ENCODE data around the gene NRSN2. TPM values are rescaled to one million over a fixed set of nuclear protein-coding genes. Genes with fewer than 3 reads are reported as not detected.

Gene NRSN2
- total and polyA plus RNA-seq, 2 donors (not counting 3 experiments of a cell fraction or from before 2014, with no cell fraction given): 36.9 to 64.1 TPM

GRCh38 chr20:383889-384288 is 37.0 kb downstream of the NRSN2 start:
- peaks cover 43% of the 10 kb centered on the region for H3K79me2 ChIP-seq (ENCODE audit: control insufficient read depth, insufficient read depth, low read length)
- intact Hi-C loops (cut with micrococcal nuclease): loop anchor here (2.0 kb wide), 1 partner anchor 25 kb away; the partner anchor contains the start of gene RBCK1
- TF ChIP-seq POLR2AphosphoS5 (IDR thresholded peaks at IDR 0.05; ENCODE audit: insufficient read depth, low read depth, low read length): no peak
- no peak for TF ChIP-seq JUN (IDR thresholded peaks at IDR 0.05; ENCODE audit: borderline replicate concordance, insufficient read depth, insufficient read length, low read depth)
- no peak for TF ChIP-seq EZH2 (IDR thresholded peaks at IDR 0.05; ENCODE audit: borderline replicate concordance, low read depth, low read length, severe bottlenecking)
- no peak for TF ChIP-seq GATA2 (IDR thresholded peaks at IDR 0.05; ENCODE audit: insufficient read depth, insufficient read length, low read depth, low read length)
- no peak for TF ChIP-seq FOS (IDR thresholded peaks at IDR 0.05; ENCODE audit: borderline replicate concordance, insufficient read depth, low read length)
- no peak for TF ChIP-seq MYC (IDR thresholded peaks at IDR 0.05; ENCODE audit: low read depth, low read length)

GRCh38 chr20:384723-385122 is 37.8 kb downstream of the NRSN2 start:
- POLR2A ChIA-PET: no interaction called here
- intact Hi-C loops (cut with micrococcal nuclease): no loop called here

More at GRCh38 chr20:383889-384288, 37.0 kb downstream of the NRSN2 start:
- dilution Hi-C loops (cut with MboI; ENCODE audit: extremely low pct_ligation_motif_present, low sequenced_read_pairs): no loop called here
- H2AFZ ChIP-seq (ENCODE audit: low read depth, low read length): no peak overlapping the region
- no peak overlapping the region for H3K9ac ChIP-seq (replicated peaks; ENCODE audit: extremely low read depth, insufficient read depth, low read length)
- H3K27ac ChIP-seq (ENCODE audit: insufficient read depth, low read depth, low read length): no peak overlapping the region
- peaks cover 6% of the 10 kb centered on the region for H3K4me1 ChIP-seq (ENCODE audit: control insufficient read depth, extremely low read depth, insufficient read depth, low read length)
- DNase-seq (ENCODE audit: low read depth, low spot score) (no peak), FAIRE-seq (no peak)
- CTCF ChIA-PET: interaction anchor here (2.6 kb wide), 1 partner anchor 21 kb away, joined by 8 read pairs; no protein-coding TSS in a partner anchor
- H3K9me1 ChIP-seq (replicated peaks; ENCODE audit: control insufficient read depth, extremely low read depth, insufficient read depth, low read length): no peaks in the 10 kb centered on the region
- POLR2A ChIA-PET: no interaction called here
- no peaks in the 10 kb centered on the region for H3K27me3 ChIP-seq (ENCODE audit: control insufficient read depth in 2 of 2, insufficient read depth in 2 of 2, low read length in 2 of 2)
- peaks cover 4% of the 10 kb centered on the region for H4K20me1 ChIP-seq (replicated peaks; ENCODE audit: control insufficient read depth, extremely low read depth, insufficient read depth, low read length)
- peaks cover 11% of the 10 kb centered on the region in 2 experiments for H3K36me3 ChIP-seq (ENCODE audit: control insufficient read depth in 2 of 2, extremely low read depth in 1 of 2, insufficient read depth in 2 of 2, low read length in 2 of 2)
- H3K9me3 ChIP-seq (replicated peaks; ENCODE audit: control insufficient read depth, insufficient read depth, low read length): no peaks in the 10 kb centered on the region
- BruUV-seq (replicated peaks): no TSS peak
- H3K4me2 ChIP-seq (ENCODE audit: insufficient read depth, low read length): no peak overlapping the region
- no peak overlapping the region for H3K4me3 ChIP-seq (replicated peaks in 1 of 3; ENCODE audit: insufficient read depth in 1 of 3, low read depth in 1 of 3, low read length in 3 of 3)

More at GRCh38 chr20:384723-385122, 37.8 kb downstream of the NRSN2 start:
- dilution Hi-C loops (cut with MboI; ENCODE audit: extremely low pct_ligation_motif_present, low sequenced_read_pairs): no loop called here
- BruUV-seq (replicated peaks): no TSS peak
- no peaks in the 10 kb centered on the region for H3K9me3 ChIP-seq (replicated peaks; ENCODE audit: control insufficient read depth, insufficient read depth, low read length)
- H3K27me3 ChIP-seq (ENCODE audit: control insufficient read depth in 2 of 2, insufficient read depth in 2 of 2, low read length in 2 of 2): no peaks in the 10 kb centered on the region
- H3K9ac ChIP-seq (replicated peaks; ENCODE audit: extremely low read depth, insufficient read depth, low read length): no peak overlapping the region
- FAIRE-seq (no peak), DNase-seq (ENCODE audit: low read depth, low spot score) (no peak)
- peaks cover 43% of the 10 kb centered on the region for H3K79me2 ChIP-seq (ENCODE audit: control insufficient read depth, insufficient read depth, low read length)
- peaks cover 6% of the 10 kb centered on the region for H3K4me1 ChIP-seq (ENCODE audit: control insufficient read depth, extremely low read depth, insufficient read depth, low read length)
- CTCF ChIA-PET: interaction anchor here (2.6 kb wide), 1 partner anchor 22 kb away, joined by 8 read pairs; no protein-coding TSS in a partner anchor
- TF ChIP-seq GATA2 (IDR thresholded peaks at IDR 0.05; ENCODE audit: insufficient read depth, insufficient read length, low read depth, low read length) (no peak), POLR2AphosphoS5 (IDR thresholded peaks at IDR 0.05; ENCODE audit: insufficient read depth, low read depth, low read length) (no peak), POLR2A (IDR thresholded peaks at IDR 0.05; ENCODE audit: low read depth, low read length) (no peak), FOS (IDR thresholded peaks at IDR 0.05; ENCODE audit: borderline replicate concordance, insufficient read depth, low read length) (no peak), CTCF (IDR thresholded peaks at IDR 0.05; ENCODE audit: extremely low read depth in 1 of 2, insufficient read depth in 1 of 2, low read depth in 1 of 2, low read length in 2 of 2) (no peak), MAX (IDR thresholded peaks at IDR 0.05; ENCODE audit: insufficient read depth, insufficient read length) (no peak), EZH2 (IDR thresholded peaks at IDR 0.05; ENCODE audit: borderline replicate concordance, low read depth, low read length, severe bottlenecking) (no peak), MYC (IDR thresholded peaks at IDR 0.05; ENCODE audit: low read depth, low read length) (no peak), JUN (IDR thresholded peaks at IDR 0.05; ENCODE audit: borderline replicate concordance, insufficient read depth, insufficient read length, low read depth) (no peak)
- H3K9me1 ChIP-seq (replicated peaks; ENCODE audit: control insufficient read depth, extremely low read depth, insufficient read depth, low read length): no peaks in the 10 kb centered on the region
- H2AFZ ChIP-seq (ENCODE audit: low read depth, low read length): no peak overlapping the region
- H3K4me3 ChIP-seq (replicated peaks in 1 of 3; ENCODE audit: insufficient read depth in 1 of 3, low read depth in 1 of 3, low read length in 3 of 3): no peak overlapping the region
- H4K20me1 ChIP-seq (replicated peaks; ENCODE audit: control insufficient read depth, extremely low read depth, insufficient read depth, low read length): peaks cover 4% of the 10 kb centered on the region
- H3K27ac ChIP-seq (ENCODE audit: insufficient read depth, low read depth, low read length): no peak overlapping the region
- H3K36me3 ChIP-seq (ENCODE audit: control insufficient read depth in 2 of 2, extremely low read depth in 1 of 2, insufficient read depth in 2 of 2, low read length in 2 of 2): peaks cover 14 to 18% of the 10 kb centered on the region in 2 experiments
- no peak overlapping the region for H3K4me2 ChIP-seq (ENCODE audit: insufficient read depth, low read length)
